Measurements from ENCODE around the gene CAPN2.

DNA sequence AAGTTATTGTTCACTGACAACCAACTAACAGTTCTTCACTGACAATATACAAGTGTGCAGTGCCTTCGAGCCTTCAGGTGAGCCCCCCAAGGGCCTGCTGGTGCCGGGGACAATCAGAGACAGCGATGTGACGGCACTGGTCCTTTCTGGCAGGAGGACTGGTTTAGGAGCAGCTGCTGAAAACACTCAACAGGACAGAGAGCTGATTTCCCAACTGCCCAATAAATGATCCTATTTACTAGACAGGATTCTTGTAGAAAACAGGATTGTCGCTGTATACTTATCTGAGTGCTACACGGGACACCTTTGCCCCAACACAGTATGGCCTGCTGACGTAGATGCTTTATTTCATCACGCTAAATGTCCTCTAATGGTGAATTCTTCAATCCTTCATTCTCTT, 68.0 kb downstream of the CAPN2 start:
- TF ChIP-seq, protein P1, sequence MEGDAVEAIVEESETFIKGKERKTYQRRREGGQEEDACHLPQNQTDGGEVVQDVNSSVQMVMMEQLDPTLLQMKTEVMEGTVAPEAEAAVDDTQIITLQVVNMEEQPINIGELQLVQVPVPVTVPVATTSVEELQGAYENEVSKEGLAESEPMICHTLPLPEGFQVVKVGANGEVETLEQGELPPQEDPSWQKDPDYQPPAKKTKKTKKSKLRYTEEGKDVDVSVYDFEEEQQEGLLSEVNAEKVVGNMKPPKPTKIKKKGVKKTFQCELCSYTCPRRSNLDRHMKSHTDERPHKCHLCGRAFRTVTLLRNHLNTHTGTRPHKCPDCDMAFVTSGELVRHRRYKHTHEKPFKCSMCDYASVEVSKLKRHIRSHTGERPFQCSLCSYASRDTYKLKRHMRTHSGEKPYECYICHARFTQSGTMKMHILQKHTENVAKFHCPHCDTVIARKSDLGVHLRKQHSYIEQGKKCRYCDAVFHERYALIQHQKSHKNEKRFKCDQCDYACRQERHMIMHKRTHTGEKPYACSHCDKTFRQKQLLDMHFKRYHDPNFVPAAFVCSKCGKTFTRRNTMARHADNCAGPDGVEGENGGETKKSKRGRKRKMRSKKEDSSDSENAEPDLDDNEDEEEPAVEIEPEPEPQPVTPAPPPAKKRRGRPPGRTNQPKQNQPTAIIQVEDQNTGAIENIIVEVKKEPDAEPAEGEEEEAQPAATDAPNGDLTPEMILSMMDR (IDR thresholded peaks at IDR 0.05), result no peak
- TF ChIP-seq EP300 (IDR thresholded peaks at IDR 0.05), result no peak
